ENCODE measurements around the gene KIF25.

Gene KIF25

GRCh38 chr6:168040856-168041496 is 43.5 kb downstream of the KIF25 start:
- no peak for TF ChIP-seq CTCF (IDR thresholded peaks at IDR 0.05)
- Histone ChIP-seq H3K27me3 (peaks cover 0 to 4% of the 10 kb centered on the region in 2 donors), H3K4me3 (no peak overlapping the region), H3K9me3 (peaks cover 0 to 21% (median 18%) of the 10 kb centered on the region in 3 donors), H3K36me3 (no peaks in the 10 kb centered on the region), H3K27ac (no peak overlapping the region), H3K4me1 (peaks cover 0 to 3% (median 2%) of the 10 kb centered on the region in 4 donors)
- intact Hi-C loops (cut with DNase I; ENCODE audit: low total_unique reads): no loop called here
- DNase-seq: peak in 1 of 2 donors; percentile 7

GRCh38 chr6:168041928-168042327 is 44.5 kb downstream of the KIF25 start:
- no peak for TF ChIP-seq CTCF (IDR thresholded peaks at IDR 0.05)
- Histone ChIP-seq H3K4me1 (no peaks in the 10 kb centered on the region), H3K4me3 (no peak overlapping the region), H3K36me3 (no peaks in the 10 kb centered on the region), H3K9me3 (peaks cover 0 to 21% (median 18%) of the 10 kb centered on the region in 3 donors), H3K27me3 (peaks cover 0 to 4% of the 10 kb centered on the region in 2 donors), H3K27ac (no peak overlapping the region)
- intact Hi-C loops (cut with DNase I; ENCODE audit: low total_unique reads): no loop called here
- peak in 1 of 2 donors; percentile 9 for DNase-seq

- Histone ChIP-seq H3K27me3 (peaks cover 0 to 4% of the 10 kb centered on the region in 2 donors), H3K36me3 (no peaks in the 10 kb centered on the region), H3K4me3 (no peak overlapping the region), H3K27ac (no peak overlapping the region), H3K4me1 (no peaks in the 10 kb centered on the region), H3K9me3 (peaks cover 0 to 21% (median 18%) of the 10 kb centered on the region in 3 donors)
- TF ChIP-seq CTCF (IDR thresholded peaks at IDR 0.05): no peak
- DNase-seq: no peak
- intact Hi-C loops (cut with DNase I; ENCODE audit: low total_unique reads): no loop called here
Measured at GRCh38 chr6:168042426-168043192, 45.1 kb downstream of the KIF25 start.

GRCh38 chr6:168043193-168043847 is 45.8 kb downstream of the KIF25 start:
- Histone ChIP-seq H3K36me3 (no peaks in the 10 kb centered on the region), H3K4me3 (no peak overlapping the region), H3K27me3 (peaks cover 0 to 4% of the 10 kb centered on the region in 2 donors), H3K27ac (no peak overlapping the region), H3K4me1 (no peaks in the 10 kb centered on the region), H3K9me3 (peaks cover 0 to 21% (median 18%) of the 10 kb centered on the region in 3 donors)
- no peak for TF ChIP-seq CTCF (IDR thresholded peaks at IDR 0.05)
- DNase-seq: no peak
- intact Hi-C loops (cut with DNase I; ENCODE audit: low total_unique reads): no loop called here

- no peak for TF ChIP-seq CTCF (IDR thresholded peaks at IDR 0.05)
- intact Hi-C loops (cut with DNase I; ENCODE audit: low total_unique reads): no loop called here
- Histone ChIP-seq H3K9me3 (peaks cover 0 to 20% (median 14%) of the 10 kb centered on the region in 3 donors), H3K4me3 (no peak overlapping the region), H3K36me3 (no peaks in the 10 kb centered on the region), H3K27me3 (peaks cover 0 to 4% of the 10 kb centered on the region in 2 donors), H3K27ac (no peak overlapping the region), H3K4me1 (no peaks in the 10 kb centered on the region)
- no peak for DNase-seq
Measured at GRCh38 chr6:168043848-168044415, 46.5 kb downstream of the KIF25 start.

Measured in tibial artery (tissue), 4 donors.